NT2/D1 (cell line): ENCODE data around the gene RGS19.

Source experiments
- SUZ12 ChIP-seq: IDR thresholded peaks from 2 replicates; pipeline ENCODE4 v1.6.1; 2011; ENCODE audit not compliant: insufficient read length, insufficient read depth; ENCODE audit errors: extremely low read depth
- YY1 ChIP-seq: IDR thresholded peaks from 2 replicates; pipeline ENCODE4 v1.6.1; 2011; ENCODE audit not compliant: insufficient read length, insufficient read depth
- ZNF274 ChIP-seq: IDR thresholded peaks from 2 replicates; pipeline ENCODE4 v1.6.1; 2011; ENCODE audit warnings: mild to moderate bottlenecking, low read depth, low read length

GRCh38 chr20:64025826-64026412 lies 53.4 kb downstream of the RGS19 start:
- TF ChIP-seq ZNF274, result no peak
- no peak for TF ChIP-seq SUZ12
- TF ChIP-seq YY1, result no peak
